Measurements from ENCODE around the gene ASPHD2. TPM values are rescaled to one million over a fixed set of nuclear protein-coding genes. Genes with fewer than 3 reads are reported as not detected.
A peak's percentile ranks its signal among the peaks of the same experiment; 100 is the strongest.

The ASPHD2 gene
- total and polyA plus RNA-seq, 10 of the 15 experiments (the other 5 are each of a cell fraction or from before 2014, with no cell fraction given): 1.6 to 10.6 (median 5.2) TPM

DNA sequence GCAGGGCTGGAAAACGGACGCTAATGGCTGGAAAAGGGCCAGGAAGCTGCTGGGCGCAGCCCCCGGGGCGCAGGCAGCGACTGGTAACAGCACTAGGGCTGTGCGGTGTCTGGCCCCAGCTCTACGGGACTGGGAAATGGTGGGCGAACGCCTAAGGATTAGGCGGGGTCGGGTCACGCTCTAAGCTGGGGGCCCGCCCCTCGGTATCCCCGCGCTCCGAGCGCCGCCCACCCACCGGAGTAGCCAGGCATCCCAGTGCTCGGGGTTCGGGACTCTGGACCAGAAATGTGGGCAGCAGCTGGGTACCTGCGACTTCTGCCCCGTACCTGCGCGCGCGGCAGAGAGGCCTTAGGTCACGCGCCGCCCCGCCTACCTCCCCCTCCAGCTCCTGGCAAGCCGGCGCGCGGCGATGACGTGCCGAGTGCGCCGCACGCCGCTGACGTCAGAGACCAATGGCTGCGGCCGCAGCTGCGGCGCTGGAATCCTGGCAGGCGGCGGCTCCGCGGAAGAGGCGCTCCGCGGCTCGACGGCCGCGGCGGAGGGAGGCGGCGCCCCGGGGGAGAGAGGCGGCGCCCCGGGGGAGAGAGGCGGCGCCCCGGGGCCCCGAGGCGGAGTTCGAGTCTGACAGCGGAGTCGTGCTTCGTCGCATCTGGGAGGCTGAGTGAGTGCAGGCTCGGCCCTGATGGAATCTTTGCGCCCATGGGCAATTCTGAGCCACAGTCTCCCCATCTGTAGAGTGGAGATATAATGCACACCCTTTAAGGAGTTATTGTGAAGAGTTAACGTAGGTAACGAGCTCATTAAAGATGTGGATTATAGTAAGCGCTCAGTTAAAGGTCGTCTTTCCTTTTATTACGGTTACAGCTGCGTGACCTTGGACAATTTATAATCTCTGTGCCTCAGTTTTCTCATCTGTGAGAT lies 54.6 kb downstream of the ASPHD2 start, which contains the start of the genes HPS4 and SRRD (continued):
- no peak for TF ChIP-seq SUZ12 (IDR thresholded peaks at IDR 0.05; ENCODE audit: unreplicated experiment)
- TF ChIP-seq EED (IDR thresholded peaks at IDR 0.05; ENCODE audit: low read depth): peak; percentile 45; the same call in 1 of the 2 replicates
- 0 out of 2 replicates have a peak, but pooled peaks have one; percentile 18 for TF ChIP-seq PAX5 (IDR thresholded peaks at IDR 0.05; ENCODE audit: borderline replicate concordance, low read depth, low read length)
- no peak for TF ChIP-seq SREBF1 (IDR thresholded peaks at IDR 0.05; ENCODE audit: low read length)
- TF ChIP-seq, protein P1, sequence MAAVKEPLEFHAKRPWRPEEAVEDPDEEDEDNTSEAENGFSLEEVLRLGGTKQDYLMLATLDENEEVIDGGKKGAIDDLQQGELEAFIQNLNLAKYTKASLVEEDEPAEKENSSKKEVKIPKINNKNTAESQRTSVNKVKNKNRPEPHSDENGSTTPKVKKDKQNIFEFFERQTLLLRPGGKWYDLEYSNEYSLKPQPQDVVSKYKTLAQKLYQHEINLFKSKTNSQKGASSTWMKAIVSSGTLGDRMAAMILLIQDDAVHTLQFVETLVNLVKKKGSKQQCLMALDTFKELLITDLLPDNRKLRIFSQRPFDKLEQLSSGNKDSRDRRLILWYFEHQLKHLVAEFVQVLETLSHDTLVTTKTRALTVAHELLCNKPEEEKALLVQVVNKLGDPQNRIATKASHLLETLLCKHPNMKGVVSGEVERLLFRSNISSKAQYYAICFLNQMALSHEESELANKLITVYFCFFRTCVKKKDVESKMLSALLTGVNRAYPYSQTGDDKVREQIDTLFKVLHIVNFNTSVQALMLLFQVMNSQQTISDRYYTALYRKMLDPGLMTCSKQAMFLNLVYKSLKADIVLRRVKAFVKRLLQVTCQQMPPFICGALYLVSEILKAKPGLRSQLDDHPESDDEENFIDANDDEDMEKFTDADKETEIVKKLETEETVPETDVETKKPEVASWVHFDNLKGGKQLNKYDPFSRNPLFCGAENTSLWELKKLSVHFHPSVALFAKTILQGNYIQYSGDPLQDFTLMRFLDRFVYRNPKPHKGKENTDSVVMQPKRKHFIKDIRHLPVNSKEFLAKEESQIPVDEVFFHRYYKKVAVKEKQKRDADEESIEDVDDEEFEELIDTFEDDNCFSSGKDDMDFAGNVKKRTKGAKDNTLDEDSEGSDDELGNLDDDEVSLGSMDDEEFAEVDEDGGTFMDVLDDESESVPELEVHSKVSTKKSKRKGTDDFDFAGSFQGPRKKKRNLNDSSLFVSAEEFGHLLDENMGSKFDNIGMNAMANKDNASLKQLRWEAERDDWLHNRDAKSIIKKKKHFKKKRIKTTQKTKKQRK (IDR thresholded peaks at IDR 0.05; ENCODE audit: low read depth, low read length): no peak; the same call in 1 of the 2 replicates
- TF ChIP-seq NRF1 (conservative IDR thresholded peaks at IDR 0.05; ENCODE audit: low read depth, low read length): no peak
- peak; percentile 84 for TF ChIP-seq NBN (IDR thresholded peaks at IDR 0.05)
- TF ChIP-seq NFYA (IDR thresholded peaks at IDR 0.05; ENCODE audit: borderline replicate concordance, low read depth, low read length): no peak
- TF ChIP-seq, protein P2, sequence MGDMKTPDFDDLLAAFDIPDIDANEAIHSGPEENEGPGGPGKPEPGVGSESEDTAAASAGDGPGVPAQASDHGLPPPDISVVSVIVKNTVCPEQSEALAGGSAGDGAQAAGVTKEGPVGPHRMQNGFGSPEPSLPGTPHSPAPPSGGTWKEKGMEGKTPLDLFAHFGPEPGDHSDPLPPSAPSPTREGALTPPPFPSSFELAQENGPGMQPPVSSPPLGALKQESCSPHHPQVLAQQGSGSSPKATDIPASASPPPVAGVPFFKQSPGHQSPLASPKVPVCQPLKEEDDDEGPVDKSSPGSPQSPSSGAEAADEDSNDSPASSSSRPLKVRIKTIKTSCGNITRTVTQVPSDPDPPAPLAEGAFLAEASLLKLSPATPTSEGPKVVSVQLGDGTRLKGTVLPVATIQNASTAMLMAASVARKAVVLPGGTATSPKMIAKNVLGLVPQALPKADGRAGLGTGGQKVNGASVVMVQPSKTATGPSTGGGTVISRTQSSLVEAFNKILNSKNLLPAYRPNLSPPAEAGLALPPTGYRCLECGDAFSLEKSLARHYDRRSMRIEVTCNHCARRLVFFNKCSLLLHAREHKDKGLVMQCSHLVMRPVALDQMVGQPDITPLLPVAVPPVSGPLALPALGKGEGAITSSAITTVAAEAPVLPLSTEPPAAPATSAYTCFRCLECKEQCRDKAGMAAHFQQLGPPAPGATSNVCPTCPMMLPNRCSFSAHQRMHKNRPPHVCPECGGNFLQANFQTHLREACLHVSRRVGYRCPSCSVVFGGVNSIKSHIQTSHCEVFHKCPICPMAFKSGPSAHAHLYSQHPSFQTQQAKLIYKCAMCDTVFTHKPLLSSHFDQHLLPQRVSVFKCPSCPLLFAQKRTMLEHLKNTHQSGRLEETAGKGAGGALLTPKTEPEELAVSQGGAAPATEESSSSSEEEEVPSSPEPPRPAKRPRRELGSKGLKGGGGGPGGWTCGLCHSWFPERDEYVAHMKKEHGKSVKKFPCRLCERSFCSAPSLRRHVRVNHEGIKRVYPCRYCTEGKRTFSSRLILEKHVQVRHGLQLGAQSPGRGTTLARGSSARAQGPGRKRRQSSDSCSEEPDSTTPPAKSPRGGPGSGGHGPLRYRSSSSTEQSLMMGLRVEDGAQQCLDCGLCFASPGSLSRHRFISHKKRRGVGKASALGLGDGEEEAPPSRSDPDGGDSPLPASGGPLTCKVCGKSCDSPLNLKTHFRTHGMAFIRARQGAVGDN (IDR thresholded peaks at IDR 0.05): peak; percentile 63; the same call in 1 of the 2 replicates
- TF ChIP-seq JUND (IDR thresholded peaks at IDR 0.05; ENCODE audit: low read depth, low read length): peak; percentile 50; the same call in 1 of the 2 replicates
- TF ChIP-seq, protein P3, sequence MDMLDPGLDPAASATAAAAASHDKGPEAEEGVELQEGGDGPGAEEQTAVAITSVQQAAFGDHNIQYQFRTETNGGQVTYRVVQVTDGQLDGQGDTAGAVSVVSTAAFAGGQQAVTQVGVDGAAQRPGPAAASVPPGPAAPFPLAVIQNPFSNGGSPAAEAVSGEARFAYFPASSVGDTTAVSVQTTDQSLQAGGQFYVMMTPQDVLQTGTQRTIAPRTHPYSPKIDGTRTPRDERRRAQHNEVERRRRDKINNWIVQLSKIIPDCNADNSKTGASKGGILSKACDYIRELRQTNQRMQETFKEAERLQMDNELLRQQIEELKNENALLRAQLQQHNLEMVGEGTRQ (IDR thresholded peaks at IDR 0.05; ENCODE audit: borderline replicate concordance, low read depth, low read length): peak; percentile 48
- TF ChIP-seq RCOR1 (conservative IDR thresholded peaks at IDR 0.05; ENCODE audit: low read depth, low read length): 0 out of 2 replicates have a peak, but pooled peaks have one; percentile 8
- peak; percentile 75 for TF ChIP-seq SP1 (IDR thresholded peaks at IDR 0.05; ENCODE audit: low read depth, low read length)
- TF ChIP-seq, protein P4, sequence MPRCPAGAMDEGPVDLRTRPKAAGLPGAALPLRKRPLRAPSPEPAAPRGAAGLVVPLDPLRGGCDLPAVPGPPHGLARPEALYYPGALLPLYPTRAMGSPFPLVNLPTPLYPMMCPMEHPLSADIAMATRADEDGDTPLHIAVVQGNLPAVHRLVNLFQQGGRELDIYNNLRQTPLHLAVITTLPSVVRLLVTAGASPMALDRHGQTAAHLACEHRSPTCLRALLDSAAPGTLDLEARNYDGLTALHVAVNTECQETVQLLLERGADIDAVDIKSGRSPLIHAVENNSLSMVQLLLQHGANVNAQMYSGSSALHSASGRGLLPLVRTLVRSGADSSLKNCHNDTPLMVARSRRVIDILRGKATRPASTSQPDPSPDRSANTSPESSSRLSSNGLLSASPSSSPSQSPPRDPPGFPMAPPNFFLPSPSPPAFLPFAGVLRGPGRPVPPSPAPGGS (IDR thresholded peaks at IDR 0.05; ENCODE audit: borderline replicate concordance, insufficient read depth, low read depth, low read length, poor library complexity, severe bottlenecking): no peak
- TF ChIP-seq GATAD2B (conservative IDR thresholded peaks at IDR 0.05; ENCODE audit: low read depth): peak; percentile 87; the same call in 1 of the 2 replicates
- TF ChIP-seq, protein P5, sequence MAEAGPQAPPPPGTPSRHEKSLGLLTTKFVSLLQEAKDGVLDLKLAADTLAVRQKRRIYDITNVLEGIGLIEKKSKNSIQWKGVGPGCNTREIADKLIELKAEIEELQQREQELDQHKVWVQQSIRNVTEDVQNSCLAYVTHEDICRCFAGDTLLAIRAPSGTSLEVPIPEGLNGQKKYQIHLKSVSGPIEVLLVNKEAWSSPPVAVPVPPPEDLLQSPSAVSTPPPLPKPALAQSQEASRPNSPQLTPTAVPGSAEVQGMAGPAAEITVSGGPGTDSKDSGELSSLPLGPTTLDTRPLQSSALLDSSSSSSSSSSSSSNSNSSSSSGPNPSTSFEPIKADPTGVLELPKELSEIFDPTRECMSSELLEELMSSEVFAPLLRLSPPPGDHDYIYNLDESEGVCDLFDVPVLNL (IDR thresholded peaks at IDR 0.05; ENCODE audit: low read depth, low read length): peak; percentile 43; the same call in 1 of the 2 replicates
